Muscle layer of duodenum (tissue), 2 donors: ENCODE data around the gene DPP3.
"Not testable (repeated sequence)": the region's sequence is repeated elsewhere in the genome, so short reads cannot be mapped to it uniquely, and the experiment has no call there.

Source experiments
- H3K27ac ChIP-seq: one replicate; pipeline ENCODE4 v1.7.0; 2013; ENCODE audit warnings: mild to moderate bottlenecking, low read length
- H3K27me3 ChIP-seq: one replicate; pipeline ENCODE4 v1.7.0; 2013; ENCODE audit warnings: low read depth, mild to moderate bottlenecking, control low read depth, low read length
- H3K36me3 ChIP-seq, 2 donors: one replicate each; pipeline ENCODE4 v1.7.0; 2013; ENCODE audit warnings: low read length in 2 of 2, control low read depth in 1 of 2, mild to moderate bottlenecking in 1 of 2; ENCODE audit not compliant: insufficient read depth in 2 of 2, control insufficient read depth in 1 of 2
- H3K4me1 ChIP-seq, 2 donors: one replicate each; pipeline ENCODE4 v1.7.0; 2013; ENCODE audit warnings: low read length in 2 of 2, mild to moderate bottlenecking in 2 of 2, control low read depth in 1 of 2, moderate library complexity in 1 of 2; ENCODE audit not compliant: insufficient read depth in 2 of 2, control insufficient read depth in 1 of 2
- H3K4me3 ChIP-seq, 2 donors: one replicate each; pipeline ENCODE4 v1.7.0; 2013; ENCODE audit warnings: low read length in 2 of 2, low read depth in 1 of 2, mild to moderate bottlenecking in 1 of 2
- H3K9me3 ChIP-seq, 2 donors: one replicate each; pipeline ENCODE4 v1.7.0; 2013; ENCODE audit warnings: low read length in 2 of 2, control low read depth in 1 of 2, mild to moderate bottlenecking in 1 of 2; ENCODE audit not compliant: control insufficient read depth in 1 of 2
- donor health status: healthy.

DPP3 gene

DNA sequence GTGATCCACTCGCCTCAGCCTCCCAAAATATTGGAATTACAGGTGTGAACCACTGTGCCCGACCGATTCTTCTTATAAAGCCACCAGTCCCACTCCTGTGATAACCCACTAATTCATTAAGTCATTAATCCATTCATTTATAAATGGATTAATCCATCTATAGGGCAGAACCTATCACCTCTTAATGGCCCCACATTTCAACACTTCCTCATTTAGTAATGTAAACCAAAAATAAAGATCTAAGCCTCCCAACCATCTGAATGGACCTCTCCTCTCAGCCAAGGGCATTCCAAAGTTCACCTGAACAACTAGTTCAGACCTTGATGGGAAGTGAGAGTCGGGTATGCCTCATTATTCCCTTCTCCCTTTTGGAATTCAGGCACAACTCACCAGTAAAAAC lies 31.7 kb upstream of the DPP3 start:
- H3K27ac ChIP-seq, result no peak overlapping the region
- no peaks in the 10 kb centered on the region for H3K9me3 ChIP-seq
- no peaks in the 10 kb centered on the region for H3K27me3 ChIP-seq
- no peaks in the 10 kb centered on the region for H3K36me3 ChIP-seq
- H3K4me1 ChIP-seq, result no peaks in the 10 kb centered on the region
- no peak overlapping the region for H3K4me3 ChIP-seq

DNA sequence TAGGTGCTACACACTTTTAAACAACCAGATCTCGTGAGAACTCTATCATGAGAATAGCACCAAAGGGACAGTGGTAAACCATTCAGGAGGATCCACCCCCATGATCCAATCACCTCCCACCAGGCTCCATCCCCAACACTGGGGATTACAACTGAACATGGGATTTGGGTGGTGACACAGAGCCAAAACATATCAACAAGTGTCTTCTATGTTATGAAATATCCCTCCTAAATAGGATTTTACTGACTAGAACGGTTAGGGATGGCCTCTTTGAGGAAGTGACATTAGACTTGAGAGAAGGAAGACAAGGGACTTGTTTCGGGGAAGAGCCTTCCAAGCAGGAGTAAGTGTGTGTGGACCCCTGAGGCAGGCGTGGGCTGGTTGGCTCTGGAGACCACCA lies 29.7 kb upstream of the DPP3 start:
- Histone ChIP-seq H3K4me3 (no peak overlapping the region), H3K9me3 (no peaks in the 10 kb centered on the region), H3K27ac (no peak overlapping the region), H3K4me1 (no peaks in the 10 kb centered on the region), H3K36me3 (no peaks in the 10 kb centered on the region), H3K27me3 (no peaks in the 10 kb centered on the region)

- no peaks in the 10 kb centered on the region for H3K4me1 ChIP-seq
- H3K4me3 ChIP-seq, result no peak overlapping the region
- no peaks in the 10 kb centered on the region for H3K36me3 ChIP-seq
- no peaks in the 10 kb centered on the region for H3K27me3 ChIP-seq
- no peaks in the 10 kb centered on the region for H3K9me3 ChIP-seq
- no peak overlapping the region for H3K27ac ChIP-seq
Observed at GRCh38 chr11:66451663-66452062, 28.6 kb upstream of the DPP3 start.

- no peaks in the 10 kb centered on the region for H3K4me1 ChIP-seq
- no peaks in the 10 kb centered on the region for H3K9me3 ChIP-seq
- H3K4me3 ChIP-seq, result no peak overlapping the region
- no peaks in the 10 kb centered on the region for H3K36me3 ChIP-seq
- H3K27me3 ChIP-seq, result no peaks in the 10 kb centered on the region
- H3K27ac ChIP-seq, result no peak overlapping the region
Observed at GRCh38 chr11:66454247-66454646, 26.0 kb upstream of the DPP3 start.

DNA sequence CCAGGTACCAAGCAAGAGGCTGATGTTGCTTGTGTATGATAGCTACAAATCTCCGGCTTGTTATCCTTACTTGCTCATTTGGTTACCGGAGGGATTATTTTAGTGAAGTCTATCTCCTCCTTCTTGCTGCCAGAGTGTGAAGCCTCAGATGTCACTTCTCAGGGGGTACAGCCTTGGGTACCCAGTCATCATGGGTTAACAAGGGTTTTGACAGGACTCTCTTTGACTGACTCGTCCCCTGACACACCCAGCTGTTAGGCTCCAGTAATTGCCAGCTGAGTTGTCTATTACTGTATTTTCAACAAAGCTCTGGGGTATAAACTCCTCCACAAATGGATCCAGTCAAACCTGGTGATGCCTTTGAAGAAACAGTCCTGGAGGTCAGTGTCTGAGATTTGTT lies 25.4 kb upstream of the DPP3 start:
- H3K4me3 ChIP-seq, result no peak overlapping the region
- no peaks in the 10 kb centered on the region for H3K9me3 ChIP-seq
- H3K27ac ChIP-seq, result no peak overlapping the region
- no peaks in the 10 kb centered on the region for H3K36me3 ChIP-seq
- no peaks in the 10 kb centered on the region for H3K4me1 ChIP-seq
- H3K27me3 ChIP-seq, result no peaks in the 10 kb centered on the region

GRCh38 chr11:66457826-66458225 lies 22.4 kb upstream of the DPP3 start:
- H3K36me3 ChIP-seq, result no peaks in the 10 kb centered on the region
- no peaks in the 10 kb centered on the region for H3K9me3 ChIP-seq
- no peak overlapping the region for H3K27ac ChIP-seq
- no peak overlapping the region for H3K4me3 ChIP-seq
- no peaks in the 10 kb centered on the region for H3K4me1 ChIP-seq
- no peaks in the 10 kb centered on the region for H3K27me3 ChIP-seq

DNA sequence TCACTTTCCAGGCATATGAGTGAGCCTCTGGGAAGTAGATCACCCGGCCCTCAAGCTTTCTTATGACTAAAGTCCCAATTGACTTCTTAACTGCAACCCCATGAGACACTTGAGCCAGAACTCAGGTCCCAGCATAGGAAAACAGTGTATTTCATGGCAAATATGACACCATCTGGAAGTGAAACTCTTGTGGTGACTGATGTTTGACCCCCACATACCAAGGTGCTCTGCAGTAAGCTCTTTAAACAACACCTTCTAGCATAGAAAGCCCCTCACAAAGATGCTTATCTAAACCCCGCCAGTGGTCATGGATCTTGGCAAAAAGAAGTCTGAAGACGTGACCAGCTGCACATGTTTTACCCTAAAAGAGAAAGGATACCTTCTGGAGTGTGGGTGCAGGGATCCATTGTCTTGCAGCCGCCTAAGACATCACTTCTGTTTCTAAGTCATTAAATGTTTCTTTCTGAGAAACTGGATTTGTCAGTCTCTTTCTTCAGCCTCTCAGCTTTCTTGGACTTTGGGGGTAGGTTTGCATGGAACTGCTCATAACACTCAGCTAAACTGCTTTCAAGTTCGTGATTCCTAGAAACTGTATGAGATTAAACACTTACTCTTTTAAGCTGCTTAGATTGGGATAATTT lies 21.0 kb upstream of the DPP3 start:
- no peaks in the 10 kb centered on the region for H3K36me3 ChIP-seq
- H3K27ac ChIP-seq, result no peak overlapping the region
- H3K4me1 ChIP-seq, result no peaks in the 10 kb centered on the region
- no peak overlapping the region for H3K4me3 ChIP-seq
- no peaks in the 10 kb centered on the region for H3K27me3 ChIP-seq
- no peaks in the 10 kb centered on the region for H3K9me3 ChIP-seq

DNA sequence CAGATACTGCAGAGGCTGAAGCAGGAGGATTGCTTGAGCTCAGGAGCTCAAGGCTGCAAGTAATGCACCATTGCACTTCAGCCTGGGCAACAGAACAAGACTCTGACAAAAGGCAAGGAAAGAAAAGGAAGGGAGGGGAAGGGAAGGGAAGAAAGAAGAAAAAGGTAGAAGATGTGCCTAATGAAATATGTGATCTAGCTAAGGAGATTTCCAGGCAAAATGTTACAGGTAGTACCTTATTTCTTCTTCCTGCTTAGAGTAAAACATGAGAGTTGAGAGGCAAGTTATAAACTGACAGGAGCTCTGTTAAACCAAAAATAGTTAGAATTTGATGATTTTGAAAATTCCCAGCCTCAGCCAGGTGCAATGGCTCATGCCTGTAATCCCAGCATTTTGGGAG lies 18.2 kb upstream of the DPP3 start:
- no peak overlapping the region for H3K27ac ChIP-seq
- no peaks in the 10 kb centered on the region for H3K36me3 ChIP-seq
- no peaks in the 10 kb centered on the region for H3K9me3 ChIP-seq
- H3K27me3 ChIP-seq, result no peaks in the 10 kb centered on the region
- no peaks in the 10 kb centered on the region for H3K4me1 ChIP-seq
- H3K4me3 ChIP-seq, result no peak overlapping the region

GRCh38 chr11:66462911-66463310 lies 17.3 kb upstream of the DPP3 start:
- H3K27ac ChIP-seq, result no peak overlapping the region
- H3K4me3 ChIP-seq, result no peak overlapping the region
- H3K27me3 ChIP-seq, result no peaks in the 10 kb centered on the region
- no peaks in the 10 kb centered on the region for H3K36me3 ChIP-seq
- H3K9me3 ChIP-seq, result no peaks in the 10 kb centered on the region
- H3K4me1 ChIP-seq, result peaks cover 6% of the 10 kb centered on the region in 2 donors

DNA sequence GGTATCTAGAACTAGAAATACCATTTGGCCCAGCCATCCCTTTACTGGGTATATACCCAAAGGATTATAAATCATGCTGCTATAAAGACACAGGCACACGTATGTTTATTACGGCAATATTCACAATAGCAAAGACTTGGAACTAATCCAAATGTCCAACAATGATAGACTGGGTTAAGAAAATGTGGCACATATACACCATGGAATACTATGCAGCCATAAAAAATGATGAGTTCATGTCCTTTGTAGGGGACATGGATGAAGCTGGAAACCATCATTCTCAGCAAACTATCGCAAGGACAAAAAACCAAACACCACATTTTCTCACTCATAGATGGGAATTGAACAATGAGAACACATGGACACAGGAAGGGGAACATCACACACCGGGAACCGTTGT lies 16.1 kb upstream of the DPP3 start:
- not testable (repeated sequence) for H3K36me3 ChIP-seq, H3K27me3 ChIP-seq, H3K9me3 ChIP-seq, H3K4me1 ChIP-seq, H3K4me3 ChIP-seq, H3K27ac ChIP-seq

DNA sequence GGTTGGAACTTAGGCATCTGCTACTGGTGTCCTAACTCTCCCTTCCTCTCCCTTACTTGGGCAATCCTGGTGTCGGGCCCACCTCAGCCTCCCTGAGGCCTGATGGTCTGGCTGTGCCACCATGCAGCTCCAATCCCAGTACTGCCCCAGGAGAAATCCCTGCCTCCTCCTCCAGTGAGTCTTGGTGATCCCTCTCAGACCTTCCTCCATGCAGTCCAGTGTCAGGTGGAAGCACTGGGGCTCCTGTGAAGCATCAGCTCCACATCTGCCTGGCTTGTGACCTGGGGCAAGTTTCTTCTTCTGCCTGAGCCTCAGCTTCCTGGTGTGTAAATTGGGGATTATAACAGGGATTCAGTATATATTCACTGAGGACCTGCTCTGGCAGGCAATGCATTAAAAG lies 15.3 kb upstream of the DPP3 start:
- Histone ChIP-seq H3K36me3 (no peaks in the 10 kb centered on the region), H3K27me3 (no peaks in the 10 kb centered on the region), H3K27ac (no peak overlapping the region)

More for the DNA sequence above, 15.3 kb upstream of the DPP3 start:
- H3K9me3 ChIP-seq, result no peaks in the 10 kb centered on the region
- peaks cover 6 to 10% of the 10 kb centered on the region in 2 donors for H3K4me1 ChIP-seq
- H3K4me3 ChIP-seq, result no peak overlapping the region
